IMR-90 (cell line): ENCODE measurements around the gene SOX9. TPM values are rescaled to one million over a fixed set of nuclear protein-coding genes. Genes with fewer than 3 reads are reported as not detected.

ENCODE experiments used
- ATAC-seq: fragments of 200-7000 bp; cut with Tn5 transposase; 2 replicates; pipeline ENCODE4 v1.9.1; 2020; ENCODE audit warnings: low read depth, mild to moderate bottlenecking, moderate library complexity
- BruUV-seq: library from RNA; stranded (reverse); fragments of 400-500 nt; replicated peaks from 2 replicates; lab custom pipeline; 2021; lab: Mats Ljungman, UMichigan
- CTCF ChIA-PET: fragments of 300-600 bp; formaldehyde crosslinking; extraction: SDS; loops from one replicate; lab custom pipeline; 2021; ENCODE audit warnings: antibody characterized with exemption; lab: Yijun Ruan, JAX
- POLR2A ChIA-PET: fragments of 300-600 bp; sonication (Branson Sonifier 250); formaldehyde crosslinking; loops from one replicate; lab custom pipeline; 2022; ENCODE audit warnings: antibody characterized with exemption; ENCODE audit not compliant: unreplicated experiment; lab: Charles Lee
- DNase-seq: peaks from one replicate; pipeline ENCODE4 v3.0.0; 2013
- H2AFZ ChIP-seq: replicated peaks from 2 replicates; pipeline ENCODE3; 2013; ENCODE audit warnings: low read length, mild to moderate bottlenecking; ENCODE audit not compliant: poor library complexity
- H2AK5ac ChIP-seq: 2 replicates; pipeline ENCODE4 v1.6.1; 2013; ENCODE audit warnings: low read depth, low read length, inconsistent platforms
- H2AK9ac ChIP-seq: replicated peaks from 2 replicates; pipeline ENCODE3; 2013; ENCODE audit warnings: mild to moderate bottlenecking, low read depth, low read length, moderate library complexity; ENCODE audit not compliant: poor library complexity
- H2BK120ac ChIP-seq: 2 replicates; pipeline ENCODE4 v1.6.1; 2013; ENCODE audit warnings: low read depth, low read length, inconsistent platforms
- H2BK15ac ChIP-seq: 3 replicates; pipeline ENCODE4 v1.6.1; 2013; ENCODE audit warnings: low read depth, low read length, inconsistent platforms
- H2BK20ac ChIP-seq: 2 replicates; pipeline ENCODE4 v1.6.1; 2013; ENCODE audit warnings: low read depth, mild to moderate bottlenecking, inconsistent platforms, low read length, moderate library complexity
- H2BK5ac ChIP-seq: 2 replicates; pipeline ENCODE4 v1.6.1; 2013; ENCODE audit warnings: mild to moderate bottlenecking, low read depth, low read length, inconsistent platforms; ENCODE audit not compliant: poor library complexity, severe bottlenecking
- H3K14ac ChIP-seq: replicated peaks from 2 replicates; pipeline ENCODE4 v1.6.1; 2013; ENCODE audit warnings: low read depth, low read length, inconsistent platforms
- H3K18ac ChIP-seq: 2 replicates; pipeline ENCODE4 v1.6.1; 2013; ENCODE audit warnings: low read depth, low read length, control low read depth
- H3K23ac ChIP-seq: 2 replicates; pipeline ENCODE4 v1.6.1; 2013; ENCODE audit warnings: low read depth, low read length, inconsistent platforms
- H3K27ac ChIP-seq: 2 replicates; pipeline ENCODE4 v1.5.1; 2013; ENCODE audit warnings: mild to moderate bottlenecking, control low read depth, low read length; ENCODE audit not compliant: insufficient read depth
- H3K27me3 ChIP-seq: 2 replicates; pipeline ENCODE4 v1.6.1; 2013; ENCODE audit warnings: low read length; ENCODE audit not compliant: control insufficient read depth, insufficient read depth
- H3K36me3 ChIP-seq: 2 replicates; pipeline ENCODE4 v1.6.1; 2013; ENCODE audit warnings: low read length, mixed read lengths; ENCODE audit not compliant: control insufficient read depth, insufficient read depth
- H3K4ac ChIP-seq: 2 replicates; pipeline ENCODE4 v1.6.1; 2013; ENCODE audit warnings: low read depth, low read length, inconsistent platforms
- H3K4me1 ChIP-seq: 2 replicates; pipeline ENCODE4 v1.6.1; 2013; ENCODE audit warnings: low read length, mixed read lengths; ENCODE audit not compliant: control insufficient read depth, insufficient read depth
- H3K4me2 ChIP-seq: 2 replicates; pipeline ENCODE4 v1.6.1; 2013; ENCODE audit warnings: low read depth, mild to moderate bottlenecking, control low read depth, low read length, moderate library complexity
- H3K4me3 ChIP-seq: 2 replicates; pipeline ENCODE4 v1.5.1; 2013; ENCODE audit warnings: low read depth, mild to moderate bottlenecking, control low read depth, low read length, moderate library complexity; ENCODE audit not compliant: insufficient read depth
- H3K56ac ChIP-seq: 2 replicates; pipeline ENCODE4 v1.6.1; 2013; ENCODE audit warnings: low read length, inconsistent platforms; ENCODE audit not compliant: insufficient read depth; ENCODE audit errors: extremely low read depth
- H3K79me1 ChIP-seq, 2 experiments: 2 replicates each; pipeline ENCODE4 v1.6.1; 2013; ENCODE audit warnings: low read length in 2 of 2, inconsistent platforms in 1 of 2, low read depth in 1 of 2
- H3K9ac ChIP-seq: 2 replicates; pipeline ENCODE4 v1.6.1; 2013; ENCODE audit warnings: low read depth, low read length, control low read depth
- H3K9me1 ChIP-seq: 2 replicates; pipeline ENCODE4 v1.6.1; 2013; ENCODE audit warnings: low read length, inconsistent platforms; ENCODE audit not compliant: insufficient read depth
- H3K9me3 ChIP-seq: 2 replicates; pipeline ENCODE4 v1.6.1; 2013; ENCODE audit warnings: low read length; ENCODE audit not compliant: control insufficient read depth, insufficient read depth
- H4K20me1 ChIP-seq: 2 replicates; pipeline ENCODE4 v1.6.1; 2013; ENCODE audit warnings: low read length, inconsistent platforms; ENCODE audit not compliant: insufficient read depth
- H4K5ac ChIP-seq: 2 replicates; pipeline ENCODE4 v1.6.1; 2013; ENCODE audit warnings: mild to moderate bottlenecking, low read depth, low read length, control low read depth
- H4K8ac ChIP-seq, 2 experiments: 2 replicates each; pipeline ENCODE4 v1.6.1; 2013; ENCODE audit warnings: low read depth in 2 of 2, low read length in 2 of 2, control low read depth in 1 of 2, inconsistent platforms in 1 of 2
- H4K91ac ChIP-seq: 2 replicates; pipeline ENCODE4 v1.6.1; 2013; ENCODE audit warnings: low read depth, low read length, inconsistent platforms; ENCODE audit not compliant: insufficient read depth
- CHD1 ChIP-seq: IDR thresholded peaks from 2 replicates; pipeline ENCODE4 v1.6.1; 2012; ENCODE audit warnings: low read depth, low read length, improper control_type of control experiment
- MAFK ChIP-seq: IDR thresholded peaks from 2 replicates; pipeline ENCODE4 v1.6.1; 2012; ENCODE audit warnings: low read depth, low read length, improper control_type of control experiment
- NFE2L2 ChIP-seq: fragments of 150-350 bp; IDR thresholded peaks from 2 replicates; pipeline ENCODE4 v1.6.1; 2016; ENCODE audit warnings: low read depth, mild to moderate bottlenecking, low read length
- WGBS, 2 experiments: methylation state at CpG; one replicate each; pipeline versions ENCODE4 v1.1.5 to v1.1.7; 2013; ENCODE audit warnings: missing lambda C conversion rate in 2 of 2; ENCODE audit not compliant: insufficient read length in 1 of 2; ENCODE audit errors: extremely low coverage in 2 of 2; 5-methylcytosine and 5-hydroxymethylcytosine counted together
- dilution Hi-C: fragments of 300-500 bp; cut with HindIII; formaldehyde crosslinking; loops from one replicate; pipeline ENCODE4 v1.14.3; 2018; ENCODE audit warnings: low sequenced_read_pairs; ENCODE audit not compliant: unreplicated experiment
- in situ Hi-C: fragments of 300-500 bp; cut with MboI; formaldehyde crosslinking; loops from 3 replicates; pipeline ENCODE4 v1.14.3; 2019; ENCODE audit warnings: low sequenced_read_pairs, inconsistent platforms, mixed read lengths
- intact Hi-C: fragments of 100-400 bp; cut with micrococcal nuclease; formaldehyde crosslinking; loops from 2 replicates; pipeline ENCODE4 v1.10.0; 2022
- polyA plus RNA-seq, 3 experiments: library from polyadenylated mRNA; depleted of rRNA; stranded (reverse); fragments of >200 nt; gene quantifications; 2 replicates each; pipeline ENCODE4 v1.2.3, GENCODE V29; 2012; ENCODE audit warnings: low replicate concordance in 1 of 3
- total RNA-seq: library from RNA; depleted of rRNA; stranded (reverse); fragments of >200 nt; gene quantifications from 2 replicates; pipeline ENCODE4 v1.2.3, GENCODE V29; 2012
- TF ChIP-seq, protein P1 (sequence below): conservative IDR thresholded peaks from 2 replicates; pipeline ENCODE4 v1.5.1; 2012; ENCODE audit warnings: mild to moderate bottlenecking, low read depth, low read length, improper control_type of control experiment

SOX9 gene
- total and polyA plus RNA-seq, 2 of the 4 experiments (the other 2 are of a cell fraction) = 4.1 to 12.7 TPM

DNA sequence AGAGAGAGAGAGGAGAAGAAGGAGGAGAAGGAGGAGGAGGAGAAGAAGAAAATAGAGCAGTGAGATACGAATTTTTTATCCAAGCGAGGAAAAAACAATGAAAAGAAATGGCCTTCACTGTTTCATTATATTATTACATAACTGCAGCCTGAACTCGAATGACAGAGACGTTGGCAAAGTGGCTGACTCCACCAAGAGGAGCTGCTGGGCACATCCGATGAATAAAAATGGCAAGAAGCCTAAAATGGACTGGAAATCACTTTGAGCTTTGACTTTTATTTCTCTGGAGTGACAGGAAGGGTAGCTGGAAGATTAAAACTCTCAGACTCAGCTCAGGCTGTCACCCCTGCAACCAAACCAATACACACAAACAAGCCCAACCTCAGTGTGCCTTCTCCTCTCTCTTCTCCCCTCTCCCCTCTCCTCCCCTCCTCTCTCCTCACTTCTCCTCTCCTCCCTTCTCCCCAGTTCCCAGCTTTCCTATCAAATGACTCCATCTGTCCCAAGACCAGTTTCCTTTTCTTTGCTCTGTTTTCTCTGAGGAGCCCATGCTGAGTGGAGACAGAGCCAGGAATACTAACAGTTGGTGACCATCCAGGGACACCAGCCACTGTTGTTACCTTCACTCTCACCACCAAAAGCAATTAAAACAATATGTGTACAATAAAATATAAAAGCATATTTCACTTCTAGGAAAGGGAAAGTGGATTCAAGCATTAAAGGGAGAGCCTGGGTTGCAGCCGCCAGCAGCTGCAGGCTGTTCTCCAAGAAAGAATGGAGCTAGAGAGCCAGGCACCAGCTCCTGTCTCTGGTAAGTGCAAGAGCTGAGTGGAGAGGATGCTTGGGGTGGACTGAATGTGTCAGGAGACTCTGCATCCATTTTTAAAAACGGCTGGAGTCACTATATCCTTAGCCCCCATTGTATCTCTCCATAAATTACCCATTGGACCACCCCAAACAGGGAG, 51.2 kb downstream of the SOX9 start:
- H4K8ac ChIP-seq = no peak overlapping the region
- H3K56ac ChIP-seq = no peak overlapping the region
- no peak overlapping the region for H3K9ac ChIP-seq
- no peaks in the 10 kb centered on the region; the same call in 1 of the 2 replicates for H3K4me1 ChIP-seq
- H3K18ac ChIP-seq = no peak overlapping the region
- H3K4me2 ChIP-seq = no peak overlapping the region; the same call in 1 of the 2 replicates
- H2BK20ac ChIP-seq = no peak overlapping the region
- H2AFZ ChIP-seq = no peak overlapping the region
- ATAC-seq (no peak), DNase-seq (no peak)
- CTCF ChIA-PET = interaction anchor here (1.2 kb wide), 1 partner anchor 23 kb away, joined by 3 read pairs; no protein-coding TSS in a partner anchor
- H3K9me3 ChIP-seq = no peaks in the 10 kb centered on the region
- no peak overlapping the region for H3K4me3 ChIP-seq
- H2AK5ac ChIP-seq = no peak overlapping the region
- H3K27me3 ChIP-seq = no peaks in the 10 kb centered on the region; the same call in 1 of the 2 replicates
- no peak overlapping the region for H3K14ac ChIP-seq
- no peaks in the 10 kb centered on the region for H3K79me1 ChIP-seq
- H3K27ac ChIP-seq = no peak overlapping the region
- H3K23ac ChIP-seq = no peak overlapping the region
- H4K20me1 ChIP-seq = no peaks in the 10 kb centered on the region
- no peak overlapping the region for H4K5ac ChIP-seq
- in situ Hi-C loops = no loop called here
- WGBS, 2 experiments = no CpG with 5 or more reads among the region's 7 CpGs
- no peak overlapping the region for H2BK15ac ChIP-seq
- no peak overlapping the region for H4K91ac ChIP-seq
- BruUV-seq = no TSS peak
- POLR2A ChIA-PET = no interaction called here
- H3K36me3 ChIP-seq = no peaks in the 10 kb centered on the region
- TF ChIP-seq, protein P1, sequence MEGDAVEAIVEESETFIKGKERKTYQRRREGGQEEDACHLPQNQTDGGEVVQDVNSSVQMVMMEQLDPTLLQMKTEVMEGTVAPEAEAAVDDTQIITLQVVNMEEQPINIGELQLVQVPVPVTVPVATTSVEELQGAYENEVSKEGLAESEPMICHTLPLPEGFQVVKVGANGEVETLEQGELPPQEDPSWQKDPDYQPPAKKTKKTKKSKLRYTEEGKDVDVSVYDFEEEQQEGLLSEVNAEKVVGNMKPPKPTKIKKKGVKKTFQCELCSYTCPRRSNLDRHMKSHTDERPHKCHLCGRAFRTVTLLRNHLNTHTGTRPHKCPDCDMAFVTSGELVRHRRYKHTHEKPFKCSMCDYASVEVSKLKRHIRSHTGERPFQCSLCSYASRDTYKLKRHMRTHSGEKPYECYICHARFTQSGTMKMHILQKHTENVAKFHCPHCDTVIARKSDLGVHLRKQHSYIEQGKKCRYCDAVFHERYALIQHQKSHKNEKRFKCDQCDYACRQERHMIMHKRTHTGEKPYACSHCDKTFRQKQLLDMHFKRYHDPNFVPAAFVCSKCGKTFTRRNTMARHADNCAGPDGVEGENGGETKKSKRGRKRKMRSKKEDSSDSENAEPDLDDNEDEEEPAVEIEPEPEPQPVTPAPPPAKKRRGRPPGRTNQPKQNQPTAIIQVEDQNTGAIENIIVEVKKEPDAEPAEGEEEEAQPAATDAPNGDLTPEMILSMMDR = no peak
- TF ChIP-seq CHD1 (no peak), NFE2L2 (no peak), MAFK (no peak)
- H3K4ac ChIP-seq = no peak overlapping the region
- no peak overlapping the region for H2BK120ac ChIP-seq
- dilution Hi-C loops = no loop called here
- H2BK5ac ChIP-seq = no peak overlapping the region
- intact Hi-C loops = no loop called here
- no peak overlapping the region for H2AK9ac ChIP-seq
- H3K9me1 ChIP-seq = no peaks in the 10 kb centered on the region
